HepG2 (cell line): ENCODE results near the gene GRK3.
"Not testable (repeated sequence)": the region's sequence is repeated elsewhere in the genome, so short reads cannot be mapped to it uniquely, and the experiment has no call there.

Experiments
- ATF6 ChIP-seq: sonication (generic); formaldehyde crosslinking; conservative IDR thresholded peaks from 2 replicates; pipeline ENCODE4 v1.4.0; 2020; ENCODE audit warnings: missing genetic modification reagents
- FOSL1 ChIP-seq: sonication (generic); formaldehyde crosslinking; IDR thresholded peaks from 2 replicates; pipeline ENCODE4 v1.9.0; 2021; ENCODE audit warnings: missing genetic modification reagents, borderline replicate concordance
- FOXP1 ChIP-seq, 2 experiments: fragments of 450-650 bp in 1 of 2; IDR thresholded peaks; 2 replicates each; pipeline ENCODE4 v1.6.1; 2017 to 2018; ENCODE audit warnings: antibody characterized with exemption in 1 of 2
- HDAC2 ChIP-seq: sonication (generic); formaldehyde crosslinking; IDR thresholded peaks from 2 replicates; pipeline ENCODE4 v1.4.0; 2020; ENCODE audit warnings: missing genetic modification reagents
- KDM1A ChIP-seq: IDR thresholded peaks from 2 replicates; pipeline ENCODE4 v1.6.1; 2016; ENCODE audit warnings: missing compliant biosample characterization
- RBM39 ChIP-seq: fragments of 200-400 bp; formaldehyde crosslinking; IDR thresholded peaks from one replicate; pipeline ENCODE4 v1.6.1; 2018; ENCODE audit warnings: antibody characterized with exemption, mild to moderate bottlenecking, low read depth, low read length; ENCODE audit not compliant: poor library complexity, severe bottlenecking
- ZBTB26 ChIP-seq: IDR thresholded peaks from 2 replicates; pipeline ENCODE4 v1.6.1; 2016; ENCODE audit warnings: missing compliant biosample characterization, missing genetic modification reagents, borderline replicate concordance
- TF ChIP-seq, protein P1 (sequence below), 2 experiments: sonication (generic) in 1 of 2; formaldehyde crosslinking in 1 of 2; IDR thresholded peaks; 2 replicates each; pipeline versions ENCODE4 v1.5.1 to v1.6.1; 2011 to 2020; ENCODE audit warnings: borderline replicate concordance in 1 of 2, low read depth in 1 of 2, low read length in 1 of 2, mild to moderate bottlenecking in 1 of 2, missing genetic modification reagents in 1 of 2, moderate library complexity in 1 of 2

- TF ChIP-seq HDAC2 (CRISPR knock-in tag); ATF6; RBM39; FOXP1 (IDR thresholded peaks at IDR 0.05); FOXP1 (CRISPR knock-in tag; IDR thresholded peaks at IDR 0.05); ZBTB26 (CRISPR knock-in tag); KDM1A (CRISPR knock-in tag); FOSL1: not testable (repeated sequence)
- TF ChIP-seq, protein P1, sequence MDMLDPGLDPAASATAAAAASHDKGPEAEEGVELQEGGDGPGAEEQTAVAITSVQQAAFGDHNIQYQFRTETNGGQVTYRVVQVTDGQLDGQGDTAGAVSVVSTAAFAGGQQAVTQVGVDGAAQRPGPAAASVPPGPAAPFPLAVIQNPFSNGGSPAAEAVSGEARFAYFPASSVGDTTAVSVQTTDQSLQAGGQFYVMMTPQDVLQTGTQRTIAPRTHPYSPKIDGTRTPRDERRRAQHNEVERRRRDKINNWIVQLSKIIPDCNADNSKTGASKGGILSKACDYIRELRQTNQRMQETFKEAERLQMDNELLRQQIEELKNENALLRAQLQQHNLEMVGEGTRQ (IDR thresholded peaks at IDR 0.05; ENCODE audit: low read depth, low read length), result not testable (repeated sequence)
- TF ChIP-seq, protein P1 (CRISPR knock-in tag; IDR thresholded peaks at IDR 0.05; ENCODE audit: borderline replicate concordance), result not testable (repeated sequence)
Observed at GRCh38 chr22:25525804-25526584, 38.5 kb upstream of the GRK3 start.
